Keratinocyte (primary cell): ENCODE data around the gene ARID1B. TPM values are rescaled to one million over a fixed set of nuclear protein-coding genes. Genes with fewer than 3 reads are reported as not detected.

ENCODE experiments used
- DNase-seq: peaks from one replicate; pipeline ENCODE4 v3.0.0-alpha.2; 2011; ENCODE audit warnings: low read depth, missing footprints, low spot score
- FAIRE-seq: peaks from 2 replicates; lab custom pipeline; 2011; peaks lifted over from hg19 to GRCh38; lab: Jason Lieb, UNC
- H2AFZ ChIP-seq: 2 replicates; pipeline ENCODE4 v1.6.0; 2012; ENCODE audit warnings: low read length, control low read depth, inconsistent platforms; ENCODE audit not compliant: control insufficient read depth
- H3K27ac ChIP-seq: 2 replicates; pipeline ENCODE4 v1.5.1; 2011; ENCODE audit warnings: low read length; ENCODE audit not compliant: control insufficient read depth, insufficient read depth
- H3K27me3 ChIP-seq: 3 replicates; pipeline ENCODE4 v1.6.0; 2011; ENCODE audit warnings: low read length; ENCODE audit not compliant: control insufficient read depth, insufficient read depth; ENCODE audit errors: extremely low read depth
- H3K36me3 ChIP-seq, 2 experiments: 2 replicates in 1 of 2; 3 replicates in 1 of 2; pipeline ENCODE4 v1.5.1; 2011; ENCODE audit warnings: low read length in 2 of 2, mild to moderate bottlenecking in 1 of 2; ENCODE audit not compliant: control insufficient read depth in 2 of 2, insufficient read depth in 2 of 2; ENCODE audit errors: extremely low read depth in 1 of 2
- H3K4me1 ChIP-seq: 3 replicates; pipeline ENCODE4 v1.5.1; 2011; ENCODE audit warnings: low read length; ENCODE audit not compliant: control insufficient read depth, insufficient read depth; ENCODE audit errors: extremely low read depth
- H3K4me2 ChIP-seq: 3 replicates; pipeline ENCODE4 v1.6.0; 2011; ENCODE audit warnings: low read depth, low read length; ENCODE audit not compliant: control insufficient read depth, insufficient read depth; ENCODE audit errors: extremely low read depth
- H3K4me3 ChIP-seq, 3 experiments: fragments of 200-600 bp in 1 of 3; sonication (generic) in 1 of 3; 2 replicates in 2 of 3; 3 replicates in 1 of 3; pipeline ENCODE4 v1.5.1; 2011 to 2016; ENCODE audit warnings: low read length in 3 of 3, mild to moderate bottlenecking in 3 of 3, control low read depth in 2 of 3, inconsistent platforms in 1 of 3, low read depth in 1 of 3, mixed read lengths in 1 of 3, mixed run types in 1 of 3, moderate library complexity in 1 of 3; ENCODE audit not compliant: control insufficient read depth in 2 of 3, insufficient read depth in 2 of 3; ENCODE audit errors: extremely low read depth in 1 of 3
- H3K79me2 ChIP-seq: 2 replicates; pipeline ENCODE4 v1.6.0; 2012; ENCODE audit warnings: low read length; ENCODE audit not compliant: control insufficient read depth, insufficient read depth
- H3K9ac ChIP-seq: 3 replicates; pipeline ENCODE4 v1.6.0; 2011; ENCODE audit warnings: low read length; ENCODE audit not compliant: control insufficient read depth, insufficient read depth; ENCODE audit errors: extremely low read depth
- H3K9me1 ChIP-seq: 3 replicates; pipeline ENCODE4 v1.6.0; 2011; ENCODE audit warnings: low read length; ENCODE audit not compliant: control insufficient read depth, insufficient read depth; ENCODE audit errors: extremely low read depth
- H3K9me3 ChIP-seq: 2 replicates; pipeline ENCODE4 v1.5.1; 2012; ENCODE audit warnings: low read depth, low read length; ENCODE audit not compliant: control insufficient read depth
- H4K20me1 ChIP-seq: 3 replicates; pipeline ENCODE4 v1.6.0; 2011; ENCODE audit warnings: low read length; ENCODE audit not compliant: control insufficient read depth, insufficient read depth; ENCODE audit errors: extremely low read depth
- CTCF ChIP-seq, 3 experiments: IDR thresholded peaks in 1 of 3; conservative IDR thresholded peaks in 1 of 3; optimal IDR thresholded peaks in 1 of 3; 2 replicates in 2 of 3; 3 replicates in 1 of 3; pipeline versions ENCODE3 to v1.5.1; 2011; ENCODE audit warnings: low read length in 3 of 3, mild to moderate bottlenecking in 3 of 3, moderate library complexity in 2 of 3, control low read depth in 1 of 3, inconsistent platforms in 1 of 3; ENCODE audit not compliant: insufficient read depth in 2 of 3; ENCODE audit errors: extremely low read depth in 1 of 3
- EZH2 ChIP-seq: IDR thresholded peaks from one replicate; pipeline ENCODE4 v1.6.1; 2012; ENCODE audit warnings: inconsistent platforms, mild to moderate bottlenecking, low read length, moderate library complexity
- dilution Hi-C: fragments of 300-500 bp; cut with MboI; formaldehyde crosslinking; loops from one replicate; pipeline ENCODE4 v1.7.0; 2020; ENCODE audit warnings: low sequenced_read_pairs; ENCODE audit not compliant: extremely low pct_ligation_motif_present
- polyA plus RNA-seq, 5 experiments: library from polyadenylated mRNA; depleted of rRNA in 3 of 5; stranded (reverse) in 3 of 5; stranded (forward) in 1 of 5; unstranded in 1 of 5; fragments of >200 nt; gene quantifications; 1 replicate in 1 of 5; 2 replicates in 3 of 5; 3 replicates in 1 of 5; pipeline versions ENCODE4 v1.2.1 to v1.2.3, GENCODE V29; 2011 to 2012; ENCODE audit warnings: missing spikeins in 2 of 5, low read depth in 1 of 5, low replicate concordance in 1 of 5

ARID1B gene
- polyA plus RNA-seq, 1 donor (not counting 4 experiments of a cell fraction or from before 2014, with no cell fraction given) = 14.9 TPM

- dilution Hi-C loops = no loop called here
- Histone ChIP-seq H2AFZ (no peak overlapping the region), H3K79me2 (peaks cover 8% of the 10 kb centered on the region), H3K4me2 (no peak overlapping the region), H3K9ac (no peak overlapping the region), H3K27me3 (no peaks in the 10 kb centered on the region), H4K20me1 (no peaks in the 10 kb centered on the region), H3K9me1 (no peaks in the 10 kb centered on the region), H3K4me1 (no peaks in the 10 kb centered on the region), H3K36me3 (no peaks in the 10 kb centered on the region), H3K9me3 (no peaks in the 10 kb centered on the region), H3K27ac (no peak overlapping the region), H3K4me3 (no peak overlapping the region)
- DNase-seq = no peak
- no peak for TF ChIP-seq EZH2
- no peak for TF ChIP-seq CTCF (optimal IDR thresholded peaks at IDR 0.05 in 1 of 3, IDR thresholded peaks at IDR 0.05 in 1 of 3, conservative IDR thresholded peaks at IDR 0.05 in 1 of 3; ENCODE audit: extremely low read depth in 1 of 3, insufficient read depth in 2 of 3, low read length in 3 of 3)
- FAIRE-seq = no peak
Measured at GRCh38 chr6:156919814-156920369, 142.7 kb downstream of the ARID1B start.

GRCh38 chr6:156924246-156924645 is 147.1 kb downstream of the ARID1B start:
- dilution Hi-C loops = no loop called here
- no peak overlapping the region for H2AFZ ChIP-seq
- no peak overlapping the region for H3K9ac ChIP-seq
- H4K20me1 ChIP-seq = peaks cover 4% of the 10 kb centered on the region
- no peak overlapping the region for H3K4me3 ChIP-seq
- FAIRE-seq = no peak
- H3K36me3 ChIP-seq = no peaks in the 10 kb centered on the region
- H3K4me2 ChIP-seq = no peak overlapping the region
- peaks cover 26% of the 10 kb centered on the region for H3K79me2 ChIP-seq
- no peak overlapping the region for H3K27ac ChIP-seq
- TF ChIP-seq EZH2 = no peak
- no peak for TF ChIP-seq CTCF (optimal IDR thresholded peaks at IDR 0.05 in 1 of 3, IDR thresholded peaks at IDR 0.05 in 1 of 3, conservative IDR thresholded peaks at IDR 0.05 in 1 of 3; ENCODE audit: extremely low read depth in 1 of 3, insufficient read depth in 2 of 3, low read length in 3 of 3)
- H3K4me1 ChIP-seq = peaks cover 8% of the 10 kb centered on the region
- no peaks in the 10 kb centered on the region for H3K9me3 ChIP-seq
- no peak for DNase-seq
- H3K9me1 ChIP-seq = no peaks in the 10 kb centered on the region
- no peaks in the 10 kb centered on the region for H3K27me3 ChIP-seq
